Measurements from ENCODE around the gene HOXC6.

Gene HOXC6

DNA sequence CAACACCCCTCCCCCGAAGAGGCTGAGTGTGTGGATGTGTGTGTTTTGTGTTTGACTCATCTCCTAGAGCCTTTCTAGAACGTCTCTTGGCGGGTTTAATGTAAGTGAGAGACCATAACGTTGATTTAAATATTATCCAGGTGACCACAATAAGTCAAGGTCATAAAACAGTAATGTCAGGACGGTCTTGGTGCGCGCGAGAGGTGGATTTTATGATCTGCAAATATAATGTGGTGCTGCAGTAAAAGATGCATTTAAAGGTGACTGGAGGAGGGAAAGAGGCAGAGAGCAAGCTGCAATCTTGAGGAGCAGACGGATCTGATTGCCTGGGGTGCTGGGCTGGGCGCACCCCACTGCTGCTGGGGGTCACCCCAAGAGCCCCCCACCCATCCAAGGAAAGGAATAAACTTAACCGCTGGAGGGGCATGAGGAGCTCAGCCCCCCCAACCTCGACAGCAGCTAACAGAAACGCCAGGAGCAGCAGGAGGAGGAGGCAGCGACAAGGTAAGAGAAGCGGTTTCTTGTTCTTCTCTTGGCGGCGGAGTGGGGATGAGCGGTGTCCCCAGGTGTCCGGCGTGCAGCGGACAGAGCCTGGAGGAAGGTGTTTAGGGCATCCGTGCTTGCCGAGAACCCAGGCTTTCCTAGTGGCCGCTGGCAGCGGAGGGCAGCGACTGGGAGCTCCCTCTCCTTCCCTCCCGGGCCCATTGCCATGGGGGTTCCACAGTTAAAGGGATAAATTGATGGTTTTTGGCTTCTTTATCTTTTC is 37.7 kb upstream of the HOXC6 start:
- DNase-seq = no peak

DNA sequence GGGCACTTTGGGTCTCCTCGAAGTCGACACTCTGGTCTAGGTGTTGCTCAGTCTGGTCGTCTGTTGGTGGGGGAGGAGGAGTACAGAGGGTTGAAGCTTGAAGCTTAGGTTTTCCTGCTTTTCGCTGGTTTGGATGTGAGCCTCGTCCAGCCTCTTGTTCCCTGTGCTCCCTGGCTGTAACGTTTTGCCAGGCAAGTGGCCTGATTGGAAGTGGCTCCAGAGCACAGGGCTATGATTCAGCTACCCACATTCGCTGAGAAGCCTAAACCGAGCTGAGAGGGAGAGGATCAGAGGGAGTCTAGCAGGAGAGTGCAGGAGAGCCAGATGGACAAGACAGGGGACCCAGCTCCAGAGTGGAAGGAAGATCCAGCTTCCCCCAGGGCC is 37.2 kb upstream of the HOXC6 start:
- no peak for DNase-seq

DNA sequence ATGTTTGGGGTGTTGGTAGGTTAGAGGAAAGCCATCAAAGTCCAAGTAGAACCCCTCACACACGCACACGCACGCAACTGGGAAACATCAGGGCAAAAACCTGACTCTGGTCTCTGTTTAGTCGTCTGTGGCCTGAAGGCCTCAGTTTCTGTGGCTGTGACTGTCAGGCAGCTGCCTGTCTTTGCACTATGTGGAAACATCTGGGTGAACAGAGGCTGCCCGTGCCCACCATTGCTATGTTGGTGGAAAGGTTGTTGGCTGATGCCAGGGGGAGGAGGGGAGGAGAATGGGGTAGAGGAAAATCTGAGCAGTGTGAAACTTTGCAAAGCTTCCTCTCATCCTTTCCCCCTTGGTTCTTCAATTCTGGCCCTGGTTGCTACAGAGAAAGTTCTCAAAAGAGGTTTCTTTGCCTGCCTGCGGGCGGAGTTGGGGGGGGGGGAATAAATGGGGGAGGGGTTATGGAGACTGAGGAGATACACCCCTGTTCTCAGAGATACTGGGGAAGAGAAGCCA is 35.8 kb upstream of the HOXC6 start:
- DNase-seq = no peak

DNA sequence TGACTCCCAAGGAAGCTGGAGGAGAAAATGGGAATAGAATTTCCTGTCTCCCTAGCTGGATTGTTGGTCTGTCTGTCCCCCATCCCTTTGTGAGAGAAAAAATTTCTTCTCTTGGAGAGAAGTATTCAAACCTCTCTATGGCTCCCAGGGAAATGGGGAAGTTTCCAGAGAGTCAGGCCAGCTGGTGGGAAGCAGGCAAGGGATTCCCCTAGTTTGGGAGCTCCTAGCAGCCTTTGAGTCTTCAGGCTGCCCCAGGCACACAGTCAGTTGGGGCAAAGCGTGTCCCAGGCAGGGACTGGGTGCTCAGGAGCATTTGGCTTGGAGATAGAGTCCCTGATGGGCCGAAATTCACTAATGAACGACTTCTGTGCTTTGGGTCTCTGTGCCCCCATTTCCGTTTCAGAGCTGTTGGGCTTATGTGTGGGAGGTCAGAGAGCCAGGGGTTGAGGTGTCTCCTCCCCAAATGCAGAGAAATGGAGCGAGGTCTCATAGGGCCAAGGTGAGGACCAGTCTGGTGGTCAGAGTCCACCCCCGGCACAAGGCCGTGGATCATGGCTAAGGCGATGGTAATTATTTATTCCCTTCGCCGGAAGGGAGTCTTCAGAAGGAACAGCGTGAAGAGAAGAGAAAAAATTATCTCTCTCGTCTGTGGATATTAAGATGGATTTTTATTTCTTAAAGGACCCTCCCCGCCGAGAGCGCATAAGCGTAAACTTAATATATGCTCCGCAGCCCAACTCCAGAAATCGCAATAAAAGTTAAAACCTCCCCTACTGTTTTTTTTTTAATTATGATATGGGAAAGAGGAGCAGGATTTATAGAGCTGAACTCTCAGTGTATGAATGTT is 34.9 kb upstream of the HOXC6 start:
- no peak for DNase-seq

DNA sequence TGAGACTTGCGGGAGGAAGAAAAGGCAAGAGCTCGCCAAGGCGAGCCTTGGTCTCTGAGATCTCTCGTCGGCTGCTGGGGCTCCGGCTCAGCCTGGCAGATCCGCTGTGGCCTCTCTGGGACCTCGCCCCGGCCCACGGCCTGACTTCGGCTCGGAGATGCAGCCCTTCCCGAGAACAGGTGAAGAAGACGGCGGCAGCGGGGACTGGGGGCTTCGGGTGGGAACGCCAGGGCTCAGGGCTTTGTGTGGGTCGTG is 34.3 kb upstream of the HOXC6 start:
- no peak for DNase-seq

GRCh38 chr12:53994264-53995001 is 33.8 kb upstream of the HOXC6 start:
- no peak for DNase-seq

GRCh38 chr12:53995002-53995377 is 33.2 kb upstream of the HOXC6 start:
- DNase-seq = no peak

GRCh38 chr12:53995378-53996239 is 32.6 kb upstream of the HOXC6 start:
- no peak for DNase-seq

- no peak for DNase-seq
Measured at GRCh38 chr12:53996240-53997203, 31.7 kb upstream of the HOXC6 start.

DNA sequence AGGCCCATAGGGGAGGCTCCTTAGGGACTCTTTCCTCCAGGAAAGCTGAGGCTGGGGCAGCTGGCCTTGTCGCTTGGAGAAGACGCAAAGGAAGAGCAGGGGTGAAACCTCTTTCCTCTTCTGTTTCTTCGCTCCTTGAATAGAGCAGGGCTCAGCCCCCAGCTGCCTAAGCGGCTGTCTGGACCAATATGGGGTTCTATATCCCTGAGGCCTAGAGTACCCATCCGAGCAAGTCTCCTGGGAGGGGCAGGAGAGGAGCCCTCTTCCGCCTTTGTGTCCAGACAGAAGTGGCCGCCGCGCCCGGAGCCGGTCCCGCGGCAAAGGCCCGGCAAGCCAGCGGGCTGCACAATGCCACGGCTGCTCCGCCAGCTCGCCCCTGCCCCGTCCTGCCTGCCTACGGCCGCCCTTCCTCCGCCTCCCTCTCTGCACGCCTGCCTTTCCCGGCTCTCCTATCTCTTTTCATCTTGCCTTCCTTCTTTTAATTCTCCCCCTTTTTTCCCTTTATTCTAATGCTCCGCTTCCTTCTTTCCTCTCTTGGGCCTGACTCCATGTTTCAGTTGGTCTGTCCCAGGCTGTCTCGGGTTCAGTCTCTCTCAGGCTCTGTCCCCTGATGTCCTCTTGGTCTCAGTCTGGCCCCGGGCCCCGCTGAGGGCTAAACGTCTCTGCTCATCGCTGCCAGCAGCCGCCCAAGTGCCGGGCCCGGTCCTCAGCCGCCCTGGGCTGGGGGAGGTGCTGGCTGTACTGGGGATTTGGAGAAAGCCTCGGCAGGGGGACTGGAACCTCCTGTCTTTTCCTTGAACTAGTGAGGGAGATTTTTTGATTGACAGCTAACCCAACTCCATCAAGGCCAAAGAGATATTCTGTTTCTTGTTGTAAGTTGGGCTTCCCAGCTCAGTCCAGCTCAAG is 30.8 kb upstream of the HOXC6 start:
- DNase-seq = no peak

DNA sequence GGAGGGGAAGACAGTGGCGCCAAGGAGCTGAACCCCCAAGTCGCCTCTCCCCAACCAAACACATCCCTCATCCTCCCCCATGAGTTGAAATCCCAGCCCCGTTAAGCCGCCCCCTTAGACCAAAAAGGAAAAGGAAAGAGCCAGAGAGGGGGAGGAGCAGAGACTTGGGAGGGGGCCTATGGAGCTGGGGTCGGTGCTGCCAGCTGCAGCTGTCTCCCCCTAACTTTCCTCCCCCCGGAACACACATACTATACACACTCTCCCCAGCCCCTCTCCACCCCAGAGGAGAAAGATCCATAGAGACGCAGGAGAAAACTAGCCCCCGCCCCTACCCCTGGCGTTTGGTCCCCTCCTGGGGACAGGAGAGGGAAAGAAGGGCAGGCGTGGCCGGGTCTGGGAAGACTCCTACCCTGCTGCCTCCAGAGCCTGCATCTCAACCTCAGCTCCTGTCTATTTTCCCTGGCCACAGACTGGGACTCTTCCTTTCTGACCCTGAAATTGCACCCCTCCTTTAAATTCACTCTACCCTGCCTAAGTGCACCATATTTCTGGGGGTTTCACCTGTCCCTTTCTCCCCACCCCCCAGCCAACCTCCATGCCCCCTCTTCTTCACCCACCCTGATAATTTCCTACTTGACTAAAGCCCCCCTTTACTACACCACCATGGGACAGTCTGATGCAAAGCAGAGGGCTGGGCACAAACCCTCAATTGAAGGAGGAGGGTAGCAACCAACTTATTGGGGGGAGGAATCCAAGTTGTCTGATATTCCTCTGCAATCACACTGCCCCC is 29.9 kb upstream of the HOXC6 start:
- DNase-seq = no peak

- no peak for DNase-seq
Measured at GRCh38 chr12:53998900-53999236, 29.4 kb upstream of the HOXC6 start.

DNA sequence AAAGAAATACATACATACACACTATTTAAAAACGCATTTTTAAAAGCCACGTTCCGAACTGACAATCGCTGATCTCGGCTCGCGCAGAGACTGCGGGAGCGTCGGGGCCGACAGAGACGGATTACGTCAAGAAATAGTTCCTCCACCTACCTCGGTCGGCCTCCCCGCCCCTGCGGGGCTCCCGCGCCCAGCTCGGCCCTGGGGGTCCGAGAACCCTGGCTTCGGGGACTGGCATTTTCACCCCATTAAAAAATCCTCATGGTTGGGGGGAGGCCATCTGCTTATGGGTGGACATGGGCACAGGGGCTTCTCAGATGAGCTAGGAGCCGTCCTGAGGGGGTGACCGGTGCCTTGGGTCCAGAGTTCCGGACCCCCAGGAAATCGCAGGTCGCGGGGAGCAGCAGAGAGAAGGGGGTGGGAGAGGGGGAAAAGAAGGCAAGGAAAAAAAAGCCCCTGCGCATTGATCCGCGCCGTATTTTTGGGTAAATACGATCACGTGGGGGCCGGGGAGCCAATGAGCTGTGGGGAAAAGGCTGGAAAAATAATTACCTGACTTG is 28.6 kb upstream of the HOXC6 start:
- DNase-seq = no peak

DNA sequence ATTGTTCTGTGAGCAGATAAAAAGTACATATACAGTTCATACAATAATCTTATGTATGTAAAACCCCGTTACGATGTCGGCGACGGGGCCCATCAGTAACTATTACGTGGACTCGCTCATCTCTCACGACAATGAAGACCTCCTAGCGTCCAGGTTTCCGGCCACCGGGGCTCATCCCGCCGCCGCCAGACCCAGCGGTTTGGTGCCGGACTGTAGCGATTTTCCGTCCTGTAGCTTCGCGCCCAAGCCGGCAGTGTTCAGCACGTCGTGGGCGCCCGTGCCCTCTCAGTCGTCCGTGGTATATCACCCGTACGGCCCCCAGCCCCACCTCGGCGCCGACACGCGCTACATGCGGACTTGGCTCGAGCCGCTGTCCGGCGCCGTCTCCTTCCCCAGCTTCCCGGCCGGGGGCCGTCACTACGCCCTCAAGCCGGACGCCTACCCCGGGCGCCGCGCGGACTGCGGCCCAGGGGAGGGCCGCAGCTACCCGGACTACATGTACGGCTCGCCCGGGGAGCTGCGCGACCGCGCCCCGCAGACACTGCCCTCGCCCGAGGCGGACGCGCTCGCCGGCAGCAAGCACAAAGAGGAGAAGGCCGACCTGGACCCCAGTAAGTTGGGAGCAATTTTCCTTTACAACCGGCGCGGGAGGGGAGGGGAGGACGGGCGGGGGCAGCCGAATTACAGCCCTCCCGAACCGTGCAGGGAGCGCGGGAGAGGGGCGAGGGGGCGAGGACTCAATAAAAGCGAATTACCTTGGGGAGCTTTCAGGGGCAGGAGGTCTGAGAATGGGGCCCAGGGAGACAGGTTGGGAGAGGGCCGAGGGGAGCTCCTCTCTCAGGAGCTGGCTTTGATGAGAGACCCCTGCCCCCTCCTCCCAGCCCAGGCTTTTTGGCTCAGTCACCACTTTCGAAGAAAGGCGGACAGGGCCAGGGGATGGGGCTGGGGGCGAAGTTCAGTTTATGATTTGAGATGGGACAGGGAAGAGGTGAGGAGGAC is 27.8 kb upstream of the HOXC6 start, which contains the start of gene HOXC9:
HOXC9 (plus strand) TSS at position 46 of the 999 bp plus-strand sequence; CDS start at position 74, 28 bp downstream.
- no peak for DNase-seq

- no peak for DNase-seq
Measured at GRCh38 chr12:54001283-54002187, 26.7 kb upstream of the HOXC6 start.

DNA sequence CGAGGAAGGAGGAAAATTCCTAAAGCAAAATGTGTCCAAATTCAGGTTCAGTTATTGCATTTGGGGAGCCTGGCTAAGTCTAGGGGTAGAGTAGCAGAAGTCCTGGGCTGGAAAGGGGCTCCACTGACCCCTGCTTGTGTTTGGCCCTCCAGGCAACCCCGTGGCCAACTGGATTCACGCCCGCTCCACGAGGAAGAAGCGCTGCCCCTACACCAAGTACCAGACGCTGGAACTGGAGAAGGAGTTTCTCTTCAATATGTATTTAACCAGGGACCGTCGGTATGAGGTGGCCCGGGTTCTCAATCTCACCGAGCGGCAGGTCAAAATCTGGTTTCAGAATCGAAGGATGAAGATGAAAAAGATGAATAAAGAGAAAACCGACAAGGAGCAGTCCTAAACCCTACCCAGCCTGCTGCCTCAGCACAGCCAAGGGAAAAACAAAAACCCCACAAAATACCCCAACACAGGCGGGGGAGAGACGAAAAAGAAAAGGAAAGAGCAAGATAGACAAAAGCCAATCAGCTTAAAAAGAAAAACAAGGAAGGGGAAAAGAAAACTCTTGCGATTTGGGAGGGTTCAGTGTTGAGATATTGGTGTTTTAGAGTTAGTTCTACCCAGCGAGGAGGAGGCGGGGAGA is 25.8 kb upstream of the HOXC6 start:
- DNase-seq = no peak
